Mesenteric fat pad (tissue), 1 donor: ENCODE measurements around the gene PEX11B. TPM values are rescaled to one million over a fixed set of nuclear protein-coding genes. Genes with fewer than 3 reads are reported as not detected.
"Not testable (repeated sequence)": the region's sequence is repeated elsewhere in the genome, so short reads cannot be mapped to it uniquely, and the experiment has no call there.

ENCODE experiments used
- DNase-seq: peaks from one replicate; pipeline ENCODE4 v3.0.0-alpha.2; 2020; ENCODE audit warnings: low spot score
- total RNA-seq: library from RNA; stranded (reverse); fragmentation: NEBNext Ultra II Directional; extraction: Animal tissue kit (Norgen Biotek cat#: 25700); gene quantifications from one replicate; pipeline ENCODE4 v1.2.1, GENCODE V29; 2021
- donor health status: DM: yes; HTN: yes; CAD: no.

Gene PEX11B
- total RNA-seq, 1 donor from 2014 or later = 13.9 TPM

- DNase-seq = peak; percentile 9
Observed at GRCh38 chr1:145953861-145954260, 35.3 kb upstream of the PEX11B start.

GRCh38 chr1:145952903-145953302 lies 34.4 kb upstream of the PEX11B start:
- peak; percentile 2 for DNase-seq

DNA sequence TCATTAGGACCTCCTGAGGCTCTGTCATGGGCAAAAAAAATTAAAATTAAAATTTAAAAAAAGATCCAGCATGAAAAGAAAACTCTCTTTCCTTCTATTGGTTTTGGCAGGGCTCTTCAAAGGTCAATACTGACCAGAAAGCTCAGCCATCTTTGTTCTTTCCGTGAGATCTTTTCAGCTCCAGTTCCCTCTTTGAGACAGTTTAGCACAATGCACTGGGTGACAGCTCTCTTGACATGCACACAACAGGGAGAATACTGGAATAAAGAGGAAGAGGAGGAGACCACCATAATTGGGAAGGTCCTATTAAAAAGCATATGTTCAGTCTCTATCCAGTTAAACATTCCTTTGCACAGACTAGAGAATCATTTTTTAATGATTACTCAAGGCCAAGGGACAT lies 33.0 kb upstream of the PEX11B start:
- DNase-seq = no peak

GRCh38 chr1:145949219-145949618 lies 30.7 kb upstream of the PEX11B start:
- no peak for DNase-seq

- peak; percentile 57 for DNase-seq
Observed at GRCh38 chr1:145947551-145947950, 29.0 kb upstream of the PEX11B start.

- DNase-seq = no peak
Observed at GRCh38 chr1:145946477-145946986, 28.0 kb upstream of the PEX11B start.

GRCh38 chr1:145944532-145944931 lies 26.0 kb upstream of the PEX11B start:
- peak; percentile 16 for DNase-seq

- DNase-seq = no peak
Observed at GRCh38 chr1:145942871-145943270, 24.4 kb upstream of the PEX11B start.

- DNase-seq = peak; percentile 30
Observed at GRCh38 chr1:145942405-145942804, 23.9 kb upstream of the PEX11B start.

- DNase-seq = no peak
Observed at GRCh38 chr1:145937436-145937835, 18.9 kb upstream of the PEX11B start.

DNA sequence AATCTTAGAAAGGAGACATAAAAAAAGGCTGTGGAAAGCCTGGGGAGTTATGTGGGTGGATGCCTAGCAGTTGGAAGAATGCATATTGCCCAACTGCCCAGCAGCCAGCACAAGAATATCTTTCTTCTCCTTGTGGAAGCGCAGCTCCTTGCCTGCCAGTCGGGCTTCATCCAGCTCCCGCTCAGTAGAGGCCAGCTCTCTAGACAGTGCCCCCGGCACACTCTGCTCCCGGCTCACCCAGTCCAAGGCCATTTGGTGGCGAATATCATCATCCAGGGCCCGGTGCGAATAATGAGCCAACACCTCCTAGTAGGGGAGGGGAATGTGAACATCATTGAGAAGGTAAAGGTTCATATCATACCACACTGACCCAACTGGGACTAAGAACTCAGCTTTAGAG lies 17.7 kb upstream of the PEX11B start:
- DNase-seq = peak; percentile 53

DNA sequence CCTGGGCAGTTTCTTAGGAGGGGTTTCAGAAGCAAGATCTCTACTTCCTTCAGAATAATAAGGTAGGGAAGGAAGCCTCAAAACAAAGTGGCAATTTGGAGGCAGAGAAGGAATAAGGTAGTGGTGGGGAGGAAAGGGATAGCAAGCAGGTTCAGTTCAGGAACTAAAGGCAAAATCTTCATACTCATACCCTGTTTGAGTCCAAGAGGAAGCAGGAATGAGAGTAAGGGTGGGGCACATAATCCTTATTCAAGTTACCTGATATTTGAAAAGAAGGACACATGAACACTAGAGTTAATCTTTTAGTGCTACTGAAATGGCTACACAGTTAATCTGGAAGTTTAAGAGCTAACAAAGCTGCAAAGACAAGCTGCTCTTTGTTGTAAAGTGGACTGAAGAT lies 17.2 kb upstream of the PEX11B start:
- DNase-seq = no peak

DNA sequence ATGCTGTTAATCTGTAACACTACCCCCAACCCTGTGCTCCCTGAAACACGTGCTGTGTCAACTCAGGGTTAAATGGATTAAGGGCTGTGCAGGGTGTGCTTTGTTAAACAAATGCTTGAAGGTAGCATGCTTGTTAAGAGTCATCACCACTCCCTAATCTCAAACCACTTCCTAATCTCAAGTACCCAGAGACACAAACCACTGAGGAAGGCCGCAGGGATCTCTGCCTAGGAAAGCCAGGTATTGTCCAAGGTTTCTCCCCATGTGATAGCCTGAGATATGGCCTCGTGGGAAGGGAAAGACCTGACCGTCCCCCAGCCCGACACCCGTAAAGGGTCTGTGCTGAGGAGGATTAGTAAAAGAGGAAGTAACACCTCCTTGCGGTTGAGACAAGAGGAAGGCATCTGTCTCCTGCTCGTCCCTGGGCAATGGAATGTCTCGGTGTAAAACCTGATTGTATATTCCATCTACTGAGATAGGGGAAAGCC lies 14.0 kb upstream of the PEX11B start:
- DNase-seq = peak; percentile 9

DNA sequence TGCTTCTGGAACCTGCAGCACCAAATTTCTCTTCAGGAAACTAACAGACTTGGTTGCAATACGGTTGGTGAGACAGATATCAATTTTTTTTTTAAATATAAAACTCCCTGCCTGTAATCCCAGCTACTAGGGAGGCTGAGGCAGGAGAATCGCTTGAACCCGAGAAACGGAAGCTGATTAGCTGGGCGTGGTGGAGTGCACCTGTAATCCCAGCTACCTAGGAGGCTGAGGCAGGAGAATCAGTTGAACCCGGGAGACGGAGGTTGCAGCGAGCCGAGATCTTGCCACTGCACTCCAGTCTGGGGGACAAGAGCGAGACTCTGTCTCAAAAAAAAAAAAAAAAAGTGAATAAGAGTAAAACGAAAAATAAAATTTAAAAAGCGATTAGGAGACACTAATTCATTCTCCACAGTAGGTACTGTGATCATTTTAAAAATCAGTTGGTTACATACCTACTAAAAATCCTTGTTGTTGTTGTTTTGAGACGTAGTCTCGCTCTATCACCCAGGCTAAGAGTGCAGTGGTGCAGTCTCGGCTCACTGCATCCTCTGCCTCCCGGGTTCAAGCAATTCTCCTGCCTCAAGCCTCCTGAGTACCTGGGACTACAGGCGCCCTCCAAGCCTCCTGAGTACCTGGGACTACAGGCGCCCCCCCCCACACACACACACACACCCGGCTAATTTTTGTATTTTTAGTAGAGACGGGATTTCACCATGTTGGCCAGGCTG lies 9.6 kb upstream of the PEX11B start:
- DNase-seq = peak; percentile 22

DNA sequence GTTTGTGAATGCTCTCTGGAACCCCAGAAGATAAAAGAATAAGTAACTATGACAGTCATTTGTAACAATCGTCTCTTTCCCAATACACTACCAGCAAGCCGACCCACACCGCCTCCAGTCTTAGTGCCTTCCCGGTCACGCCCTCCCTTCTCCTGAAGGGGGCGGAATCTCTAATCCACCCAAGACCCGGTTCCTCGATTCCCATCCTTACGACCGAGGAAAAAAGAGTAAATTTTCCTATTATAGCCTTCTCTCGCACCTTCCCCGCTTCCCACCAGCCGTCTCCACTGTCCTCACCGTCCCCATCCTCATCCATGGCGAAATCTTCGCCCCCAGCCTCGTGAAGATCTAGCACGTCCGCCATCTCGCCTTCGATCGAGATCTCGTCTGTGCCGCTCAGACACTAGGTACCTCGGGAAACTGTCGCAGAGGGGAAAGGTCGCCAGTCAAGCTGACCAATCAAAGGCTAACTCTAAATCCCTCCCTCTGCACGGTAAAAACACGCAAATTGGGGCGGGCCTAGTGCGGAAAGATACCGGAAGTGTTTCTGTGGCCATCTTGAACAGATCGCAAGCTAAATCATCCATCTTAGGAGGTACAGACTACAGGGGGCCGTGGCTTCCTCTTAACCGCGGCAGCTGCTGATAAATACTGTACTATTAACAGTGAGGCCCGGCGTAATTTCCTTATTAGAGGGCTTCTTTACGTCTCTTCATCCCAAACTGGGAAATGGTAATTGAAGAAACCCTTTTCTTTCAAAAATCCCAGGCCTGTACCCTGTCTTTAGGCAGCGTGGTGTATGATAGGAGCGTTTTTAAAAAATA lies 8.8 kb upstream of the PEX11B start, which contains the start of gene RBM8A:
TSS of gene RBM8A (minus strand) at position 422 of the 824 bp plus-strand sequence. CDS start at position 364, 58 bp downstream.
- DNase-seq = peak; percentile 93

DNA sequence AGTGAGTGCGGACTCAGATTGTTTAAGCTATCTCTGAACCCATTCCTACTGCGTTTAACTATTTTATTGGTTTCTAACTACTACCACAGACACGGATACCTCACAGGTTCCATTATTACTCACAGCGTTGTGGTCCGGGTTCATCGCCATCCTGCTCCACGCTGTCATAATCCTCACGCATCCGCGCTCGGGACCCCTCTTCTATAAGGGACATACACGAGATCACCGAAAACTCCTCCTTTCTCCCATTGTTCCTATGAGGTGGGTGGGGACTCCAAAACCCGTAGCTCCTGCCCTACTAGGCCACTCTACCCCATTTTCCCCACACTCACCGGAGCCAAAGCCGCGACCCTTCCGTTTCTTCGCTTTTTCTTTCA lies 8.2 kb upstream of the PEX11B start:
- no peak for DNase-seq

- DNase-seq = no peak
Observed at GRCh38 chr1:145922266-145922665, 3.7 kb upstream of the PEX11B start.

DNA sequence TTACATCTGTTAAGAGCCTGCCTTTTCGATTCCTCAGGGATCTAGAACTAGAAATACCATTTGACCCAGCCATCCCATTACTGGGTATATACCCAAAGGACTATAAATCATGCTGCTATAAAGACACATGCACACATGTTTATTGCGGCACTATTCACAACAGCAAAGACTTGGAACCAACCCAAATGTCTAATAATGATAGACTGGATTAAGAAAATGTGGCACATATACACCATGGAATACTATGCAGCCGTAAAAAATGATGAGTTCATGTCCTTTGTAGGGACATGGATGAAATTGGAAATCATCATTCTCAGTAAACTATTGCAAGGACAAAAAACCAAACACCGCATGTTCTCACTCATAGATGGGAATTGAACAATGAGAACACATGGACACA lies 1.8 kb upstream of the PEX11B start:
- DNase-seq = not testable (repeated sequence)

DNA sequence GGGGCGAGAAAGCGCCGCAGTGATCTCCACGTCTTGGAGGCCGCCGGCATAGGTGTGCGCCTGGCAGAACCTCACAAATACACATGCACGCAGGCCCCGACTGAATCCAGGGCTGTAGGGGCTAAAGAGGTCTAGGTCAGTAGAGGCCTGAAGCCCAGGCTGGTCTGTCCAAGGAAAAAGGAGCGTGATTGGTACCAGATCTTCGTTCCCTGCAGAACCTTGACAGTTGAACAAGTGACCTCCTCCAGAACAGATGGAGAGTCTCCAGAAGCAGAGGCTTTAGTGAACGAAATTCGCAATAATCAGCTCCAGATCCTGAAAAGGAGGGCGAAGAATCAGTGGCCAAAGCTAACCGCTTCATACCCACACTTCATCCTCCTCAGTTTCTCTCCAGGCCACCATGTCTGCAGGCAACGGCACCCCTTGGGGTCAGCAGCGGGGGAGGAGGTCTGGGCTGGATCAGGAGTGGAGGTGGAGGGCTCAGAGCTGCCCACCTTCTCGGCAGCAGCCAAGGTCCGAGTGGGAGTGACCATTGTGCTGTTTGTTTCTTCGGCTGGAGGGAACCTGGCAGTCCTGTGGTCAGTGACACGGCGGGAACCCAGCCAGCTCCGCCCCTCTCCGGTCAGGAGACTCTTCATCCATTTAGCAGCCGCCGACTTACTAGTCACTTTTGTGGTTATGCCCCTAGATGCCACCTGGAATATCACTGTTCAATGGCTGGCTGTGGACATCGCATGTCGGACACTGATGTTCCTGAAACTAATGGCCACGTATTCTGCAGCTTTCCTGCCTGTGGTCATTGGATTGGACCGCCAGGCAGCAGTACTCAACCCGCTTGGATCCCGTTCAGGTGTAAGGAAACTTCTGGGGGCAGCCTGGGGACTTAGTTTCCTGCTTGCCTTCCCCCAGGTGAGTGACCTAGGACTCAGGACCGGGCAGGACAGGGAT lies 749 bp upstream of the PEX11B start:
- peak; percentile 89 for DNase-seq

DNA sequence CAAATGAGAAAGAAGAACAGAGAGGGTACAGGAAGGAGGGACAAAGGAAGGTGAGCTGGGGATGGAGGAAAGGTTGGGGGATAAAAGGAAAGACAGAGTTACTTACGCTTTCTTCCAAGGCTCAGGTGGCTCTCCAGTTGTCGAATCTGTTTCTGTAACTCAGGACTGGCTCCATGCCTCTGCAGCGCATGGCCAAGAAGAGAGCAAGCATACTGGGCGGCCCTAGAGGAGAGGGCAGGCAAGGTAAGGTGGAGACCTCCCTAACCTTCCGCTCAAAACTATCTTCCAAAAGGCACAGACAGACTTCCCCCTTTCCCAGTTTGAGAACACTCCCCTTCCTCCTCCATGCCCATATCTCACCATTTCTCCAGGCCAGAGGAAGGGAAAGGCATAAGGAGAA lies 922 bp downstream of the PEX11B start:
- peak; percentile 41 for DNase-seq

DNA sequence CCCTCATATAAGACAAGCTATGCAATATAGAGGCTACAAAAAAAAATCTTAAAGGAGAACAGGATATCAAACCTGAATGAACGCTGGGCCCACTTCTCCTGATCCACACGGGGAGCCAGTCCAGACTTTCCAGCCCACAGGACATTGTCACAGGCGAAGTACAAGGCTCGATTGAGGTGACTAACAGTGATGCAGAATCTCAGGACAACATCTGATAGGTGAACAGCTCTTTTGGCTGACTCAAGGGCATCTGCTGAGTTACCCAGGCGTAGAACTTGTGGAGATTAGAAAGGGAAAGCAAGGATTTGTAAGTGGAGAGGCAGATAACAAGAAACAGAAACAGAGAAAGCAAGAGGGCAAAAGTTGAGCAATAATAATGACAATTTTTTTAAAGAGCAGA lies 1.8 kb downstream of the PEX11B start:
- peak; percentile 24 for DNase-seq
